MM.1S (cell line): Measurements from ENCODE around the gene SLC6A19.

Source experiments
- DNase-seq: peaks from one replicate; pipeline ENCODE4 v3.0.0-alpha.2; 2015
- H2AFZ ChIP-seq: fragments of 300-600 bp; sonication (generic); 2 replicates; pipeline ENCODE4 v1.6.0; 2016; ENCODE audit warnings: antibody characterized with exemption, low read length
- H3F3A ChIP-seq: fragments of 300-600 bp; sonication (generic); 2 replicates; pipeline ENCODE4 v1.6.1; 2016; ENCODE audit warnings: mild to moderate bottlenecking, antibody characterized with exemption, low read length, moderate library complexity, mixed read lengths; ENCODE audit not compliant: insufficient read depth
- H3K27ac ChIP-seq: fragments of 300-600 bp; sonication (generic); 2 replicates; pipeline ENCODE4 v1.5.1; 2016; ENCODE audit warnings: mild to moderate bottlenecking, low read length
- H3K27me3 ChIP-seq: fragments of 300-600 bp; sonication (generic); replicated peaks from 2 replicates; pipeline ENCODE4 v1.6.0; 2016; ENCODE audit warnings: low read length; ENCODE audit not compliant: insufficient read depth
- H3K36me3 ChIP-seq: fragments of 300-600 bp; sonication (generic); replicated peaks from 2 replicates; pipeline ENCODE4 v1.6.1; 2016; ENCODE audit warnings: mild to moderate bottlenecking, low read length, mixed read lengths; ENCODE audit not compliant: insufficient read depth
- H3K4me1 ChIP-seq: fragments of 300-600 bp; sonication (generic); 2 replicates; pipeline ENCODE4 v1.6.1; 2016; ENCODE audit warnings: low read length, mixed read lengths
- H3K4me2 ChIP-seq: fragments of 300-600 bp; sonication (generic); 2 replicates; pipeline ENCODE4 v1.6.0; 2016; ENCODE audit warnings: low read depth, low read length
- H3K4me3 ChIP-seq: fragments of 300-600 bp; sonication (generic); 2 replicates; pipeline ENCODE4 v1.5.1; 2016; ENCODE audit warnings: low read length, mixed read lengths
- H3K79me2 ChIP-seq: fragments of 300-600 bp; sonication (generic); 2 replicates; pipeline ENCODE4 v1.6.1; 2016; ENCODE audit warnings: mixed run types, low read length, mixed read lengths
- H3K9ac ChIP-seq: fragments of 300-600 bp; sonication (generic); 2 replicates; pipeline ENCODE4 v1.6.1; 2016; ENCODE audit warnings: low read length, mixed read lengths
- H3K9me2 ChIP-seq: fragments of 300-600 bp; sonication (generic); replicated peaks from 2 replicates; pipeline ENCODE4 v1.6.1; 2016; ENCODE audit warnings: mild to moderate bottlenecking, low read length, mixed read lengths; ENCODE audit not compliant: insufficient read depth
- H3K9me3 ChIP-seq: fragments of 300-600 bp; sonication (generic); replicated peaks from 2 replicates; pipeline ENCODE4 v1.6.1; 2016; ENCODE audit warnings: mild to moderate bottlenecking, low read length, mixed read lengths; ENCODE audit not compliant: insufficient read depth
- H4K20me1 ChIP-seq: fragments of 300-600 bp; sonication (generic); 2 replicates; pipeline ENCODE4 v1.6.1; 2016; ENCODE audit warnings: mild to moderate bottlenecking, low read length, moderate library complexity, mixed read lengths; ENCODE audit not compliant: insufficient read depth
- EZH2 ChIP-seq: fragments of 300-600 bp; sonication (generic); optimal IDR thresholded peaks from 2 replicates; pipeline ENCODE3; 2017; ENCODE audit warnings: low read depth, mild to moderate bottlenecking, antibody characterized with exemption, low read length, mixed read lengths
- EZH2phosphoT487 ChIP-seq: fragments of 300-600 bp; sonication (generic); IDR thresholded peaks from 2 replicates; pipeline ENCODE4 v1.6.1; 2018; ENCODE audit warnings: antibody characterized with exemption, low read length
- TF ChIP-seq, protein P1 (sequence below): fragments of 300-600 bp; sonication (generic); IDR thresholded peaks from 2 replicates; pipeline ENCODE4 v1.5.1; 2016; ENCODE audit warnings: antibody characterized with exemption, low read length, mixed read lengths

SLC6A19 gene

DNA sequence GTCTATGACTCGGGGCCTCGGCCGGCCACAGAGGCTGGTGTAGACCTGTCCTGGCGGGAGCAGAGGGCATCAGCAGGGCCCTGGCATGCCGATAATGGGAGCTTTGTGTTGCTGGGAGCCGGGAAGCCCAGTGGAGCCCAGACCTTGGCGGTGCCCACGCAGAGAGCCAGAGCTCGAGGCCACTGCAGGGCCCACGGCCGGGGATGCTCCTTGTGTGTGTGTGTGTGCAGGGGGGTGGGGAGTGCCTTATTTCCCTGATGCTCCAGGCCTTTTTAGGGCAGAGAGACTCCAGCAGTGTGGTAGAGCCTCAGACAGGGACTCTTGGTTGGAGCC is 18.3 kb downstream of the SLC6A19 start:
- TF ChIP-seq, protein P1, sequence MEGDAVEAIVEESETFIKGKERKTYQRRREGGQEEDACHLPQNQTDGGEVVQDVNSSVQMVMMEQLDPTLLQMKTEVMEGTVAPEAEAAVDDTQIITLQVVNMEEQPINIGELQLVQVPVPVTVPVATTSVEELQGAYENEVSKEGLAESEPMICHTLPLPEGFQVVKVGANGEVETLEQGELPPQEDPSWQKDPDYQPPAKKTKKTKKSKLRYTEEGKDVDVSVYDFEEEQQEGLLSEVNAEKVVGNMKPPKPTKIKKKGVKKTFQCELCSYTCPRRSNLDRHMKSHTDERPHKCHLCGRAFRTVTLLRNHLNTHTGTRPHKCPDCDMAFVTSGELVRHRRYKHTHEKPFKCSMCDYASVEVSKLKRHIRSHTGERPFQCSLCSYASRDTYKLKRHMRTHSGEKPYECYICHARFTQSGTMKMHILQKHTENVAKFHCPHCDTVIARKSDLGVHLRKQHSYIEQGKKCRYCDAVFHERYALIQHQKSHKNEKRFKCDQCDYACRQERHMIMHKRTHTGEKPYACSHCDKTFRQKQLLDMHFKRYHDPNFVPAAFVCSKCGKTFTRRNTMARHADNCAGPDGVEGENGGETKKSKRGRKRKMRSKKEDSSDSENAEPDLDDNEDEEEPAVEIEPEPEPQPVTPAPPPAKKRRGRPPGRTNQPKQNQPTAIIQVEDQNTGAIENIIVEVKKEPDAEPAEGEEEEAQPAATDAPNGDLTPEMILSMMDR, result no peak
- H3K9me3 ChIP-seq, result no peaks in the 10 kb centered on the region
- H3K4me2 ChIP-seq, result no peak overlapping the region
- H3K9ac ChIP-seq, result no peak overlapping the region
- peaks cover 8% of the 10 kb centered on the region; the same call in 1 of the 2 replicates for H3K27me3 ChIP-seq
- no peak overlapping the region for H3K4me3 ChIP-seq
- H3K9me2 ChIP-seq, result no peaks in the 10 kb centered on the region
- DNase-seq, result no peak
- no peaks in the 10 kb centered on the region for H3F3A ChIP-seq
- H3K36me3 ChIP-seq, result no peaks in the 10 kb centered on the region
- H3K27ac ChIP-seq, result no peak overlapping the region
- no peaks in the 10 kb centered on the region for H3K4me1 ChIP-seq
- no peak overlapping the region for H2AFZ ChIP-seq
- no peaks in the 10 kb centered on the region for H3K79me2 ChIP-seq
- no peaks in the 10 kb centered on the region for H4K20me1 ChIP-seq

DNA sequence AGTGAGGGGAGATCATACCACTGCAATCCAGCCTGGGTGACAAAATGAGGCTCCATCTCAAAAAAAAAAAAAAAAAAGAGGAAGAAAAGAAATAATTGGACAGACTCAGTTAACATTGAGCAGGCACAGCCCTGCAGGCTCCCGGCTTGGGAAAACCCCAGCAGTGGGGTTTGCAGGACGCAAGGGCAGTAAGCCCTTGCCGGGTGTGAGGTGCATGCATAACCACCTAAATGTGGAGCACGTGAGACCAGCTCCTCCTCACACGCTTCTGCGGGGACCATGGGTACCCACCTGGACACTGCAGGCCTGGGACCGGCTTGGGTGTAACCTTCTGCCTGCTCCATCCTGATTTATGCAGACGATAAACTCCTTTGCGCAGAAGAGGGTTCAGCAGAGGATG is 19.0 kb downstream of the SLC6A19 start:
- Histone ChIP-seq H3K4me1 (no peaks in the 10 kb centered on the region), H3K9me3 (no peaks in the 10 kb centered on the region), H3K4me2 (no peak overlapping the region), H4K20me1 (no peaks in the 10 kb centered on the region), H3K9me2 (no peaks in the 10 kb centered on the region), H3K36me3 (no peaks in the 10 kb centered on the region), H3K27me3 (peaks cover 8% of the 10 kb centered on the region; the same call in 1 of the 2 replicates), H3F3A (no peaks in the 10 kb centered on the region), H3K79me2 (no peaks in the 10 kb centered on the region), H3K9ac (no peak overlapping the region), H2AFZ (no peak overlapping the region), H3K27ac (no peak overlapping the region), H3K4me3 (no peak overlapping the region)
- DNase-seq, result no peak
- TF ChIP-seq EZH2 (no peak), EZH2phosphoT487 (no peak)
- TF ChIP-seq, protein P1, result no peak

GRCh38 chr5:1220831-1221230 is 19.4 kb downstream of the SLC6A19 start:
- no peaks in the 10 kb centered on the region for H3K9me2 ChIP-seq
- TF ChIP-seq, protein P1, result no peak
- no peak for TF ChIP-seq EZH2
- no peak for TF ChIP-seq EZH2phosphoT487
- no peak overlapping the region for H3K4me3 ChIP-seq
- no peak overlapping the region for H3K27ac ChIP-seq
- H3F3A ChIP-seq, result no peaks in the 10 kb centered on the region
- H2AFZ ChIP-seq, result no peak overlapping the region
- peaks cover 8% of the 10 kb centered on the region; the same call in 1 of the 2 replicates for H3K27me3 ChIP-seq
- no peaks in the 10 kb centered on the region for H3K79me2 ChIP-seq
- H3K4me1 ChIP-seq, result no peaks in the 10 kb centered on the region
- H4K20me1 ChIP-seq, result no peaks in the 10 kb centered on the region
- DNase-seq, result no peak
- no peaks in the 10 kb centered on the region for H3K36me3 ChIP-seq
- no peak overlapping the region for H3K9ac ChIP-seq
- no peak overlapping the region for H3K4me2 ChIP-seq
- no peaks in the 10 kb centered on the region for H3K9me3 ChIP-seq

GRCh38 chr5:1221721-1222120 is 20.3 kb downstream of the SLC6A19 start:
- Histone ChIP-seq H3F3A (no peaks in the 10 kb centered on the region), H3K9me2 (no peaks in the 10 kb centered on the region), H2AFZ (no peak overlapping the region), H3K9me3 (no peaks in the 10 kb centered on the region), H3K4me2 (no peak overlapping the region), H4K20me1 (no peaks in the 10 kb centered on the region), H3K36me3 (no peaks in the 10 kb centered on the region), H3K27me3 (peaks cover 8% of the 10 kb centered on the region; the same call in 1 of the 2 replicates), H3K79me2 (no peaks in the 10 kb centered on the region), H3K4me3 (no peak overlapping the region), H3K27ac (no peak overlapping the region), H3K9ac (no peak overlapping the region), H3K4me1 (no peaks in the 10 kb centered on the region)
- no peak for DNase-seq
- TF ChIP-seq, protein P1, result no peak
- no peak for TF ChIP-seq EZH2phosphoT487
- TF ChIP-seq EZH2, result no peak
